Ishikawa (cell line): ENCODE data around the gene IQSEC3.

Experiments used
- EP300 ChIP-seq: IDR thresholded peaks from 2 replicates; pipeline ENCODE4 v1.6.1; 2012; ENCODE audit warnings: borderline replicate concordance
- RAD21 ChIP-seq: IDR thresholded peaks from 2 replicates; pipeline ENCODE4 v1.6.1; 2012; ENCODE audit warnings: low read depth
- TCF12 ChIP-seq: IDR thresholded peaks from 2 replicates; pipeline ENCODE4 v1.6.1; 2012; ENCODE audit warnings: low read depth
- YY1 ChIP-seq: IDR thresholded peaks from 2 replicates; pipeline ENCODE4 v1.6.1; 2012; ENCODE audit warnings: low read depth

DNA sequence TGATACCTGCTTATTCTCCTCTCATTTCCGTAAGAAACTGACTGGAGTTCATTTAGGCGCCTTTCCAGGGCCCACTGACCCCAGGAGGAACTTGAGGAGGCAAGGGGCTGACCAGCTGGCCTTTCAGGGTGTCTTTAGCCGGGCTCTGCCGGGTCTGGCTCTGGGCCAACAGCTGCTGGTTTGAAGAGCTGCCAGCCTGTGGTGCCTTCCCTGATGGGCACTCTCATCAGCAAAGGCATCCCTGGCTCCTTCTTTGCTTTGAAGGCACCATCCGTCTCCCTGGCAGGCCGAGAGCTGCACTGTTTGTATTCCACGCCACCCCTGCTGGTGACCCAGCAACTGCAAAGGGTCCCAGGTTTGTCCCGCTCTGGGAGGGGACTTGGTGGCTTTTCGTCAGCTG lies 42.0 kb downstream of the IQSEC3 start:
- TF ChIP-seq YY1 (no peak), TCF12 (no peak), EP300 (no peak), RAD21 (peak; percentile 18; the same call in 1 of the 2 replicates)
